Gastroesophageal sphincter (tissue), 4 donors: ENCODE data around the gene PRKN. TPM values are rescaled to one million over a fixed set of nuclear protein-coding genes. Genes with fewer than 3 reads are reported as not detected.

Source experiments
- ATAC-seq: fragments of 150-250 bp; one replicate; pipeline ENCODE4 v1.9.1; 2016; ENCODE audit warnings: mild to moderate bottlenecking, moderate library complexity
- H3K27ac ChIP-seq, 4 donors: fragments of 200-600 bp; sonication (generic) in 3 of 4; 1 replicate in 3 of 4; 2 replicates in 1 of 4; pipeline ENCODE4 v1.5.1; 2016 to 2019
- H3K27me3 ChIP-seq: fragments of 200-600 bp; sonication (generic); one replicate; pipeline ENCODE4 v1.5.1; 2019
- H3K36me3 ChIP-seq, 2 donors: fragments of 200-600 bp; sonication (generic); one replicate each; pipeline ENCODE4 v1.5.1; 2019; ENCODE audit warnings: control low read depth in 1 of 2
- H3K4me1 ChIP-seq, 3 donors: fragments of 200-600 bp; sonication (generic); 1 replicate in 2 of 3; 2 replicates in 1 of 3; pipeline ENCODE4 v1.5.1; 2016 to 2019; ENCODE audit warnings: control low read depth in 2 of 3
- H3K4me3 ChIP-seq, 2 donors: fragments of 200-600 bp; sonication (generic); one replicate each; pipeline ENCODE4 v1.5.1; 2019; ENCODE audit warnings: mild to moderate bottlenecking in 1 of 2, moderate library complexity in 1 of 2
- H3K9me3 ChIP-seq, 3 donors: fragments of 200-600 bp; sonication (generic); one replicate each; pipeline ENCODE4 v1.5.1; 2017 to 2019; ENCODE audit warnings: control low read depth in 2 of 3
- EP300 ChIP-seq: sonication (generic); formaldehyde crosslinking; IDR thresholded peaks from one replicate; pipeline ENCODE4 v1.6.1; 2017; ENCODE audit warnings: antibody characterized with exemption, mild to moderate bottlenecking
- POLR2A ChIP-seq, 2 donors: fragments of 450-650 bp; IDR thresholded peaks; one replicate each; pipeline ENCODE4 v1.6.1; 2017; ENCODE audit warnings: antibody characterized with exemption in 2 of 2, mild to moderate bottlenecking in 2 of 2, moderate library complexity in 1 of 2
- POLR2AphosphoS5 ChIP-seq: sonication (generic); formaldehyde crosslinking; IDR thresholded peaks from one replicate; pipeline ENCODE4 v1.6.1; 2017; ENCODE audit warnings: antibody characterized with exemption
- WGBS, 2 donors: methylation state at CpG; one replicate each; pipeline ENCODE4 v1.1.5; 2018; ENCODE audit warnings: low coverage in 1 of 2; 5-methylcytosine and 5-hydroxymethylcytosine counted together
- total RNA-seq, 4 donors: library from RNA; depleted of rRNA; stranded (reverse); fragments of >200 nt; gene quantifications; one replicate each; pipeline ENCODE4 v1.1.0, GENCODE V29; 2016
- TF ChIP-seq, protein P1 (sequence below), 4 experiments: fragments of 200-600 bp in 2 of 4; fragments of 450-650 bp in 2 of 4; sonication (generic) in 1 of 4; IDR thresholded peaks; one replicate each; pipeline ENCODE4 v1.5.1; 2017 to 2019; ENCODE audit warnings: antibody characterized with exemption in 4 of 4, mild to moderate bottlenecking in 2 of 4, moderate library complexity in 2 of 4

PRKN gene
- total RNA-seq, 4 donors from 2014 or later = 8.4 to 58.6 (median 25.8) TPM

DNA sequence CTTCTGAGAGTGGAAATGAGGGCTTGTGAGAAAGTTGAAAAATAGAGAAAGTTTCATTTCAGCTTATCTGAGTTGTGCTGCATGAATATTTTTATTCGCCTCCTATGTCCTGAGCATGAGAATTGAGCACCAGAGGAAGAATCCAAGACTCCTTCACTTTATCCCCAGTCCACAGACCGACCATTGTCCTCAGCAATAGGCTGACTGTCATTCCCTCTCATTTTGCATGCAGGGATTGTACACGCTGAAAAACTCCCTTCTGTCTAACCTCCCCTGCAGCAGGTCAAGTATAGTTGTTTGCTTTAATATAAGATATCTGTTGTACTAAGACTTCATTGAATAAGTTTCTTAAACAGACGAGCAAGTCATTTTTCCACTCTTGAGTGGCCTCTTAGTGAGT lies 437.6 kb downstream of the PRKN start:
- no peaks in the 10 kb centered on the region for H3K36me3 ChIP-seq
- 62 to 75% methylated on average over 3 to 4 of the region's 4 CpGs for WGBS, 2 donors
- no peak overlapping the region for H3K27ac ChIP-seq
- peaks cover 0 to 28% (median 0%) of the 10 kb centered on the region in 3 donors for H3K4me1 ChIP-seq
- no peaks in the 10 kb centered on the region for H3K9me3 ChIP-seq
- ATAC-seq = no peak
- no peak overlapping the region for H3K4me3 ChIP-seq
- no peaks in the 10 kb centered on the region for H3K27me3 ChIP-seq
- no peak for TF ChIP-seq EP300

DNA sequence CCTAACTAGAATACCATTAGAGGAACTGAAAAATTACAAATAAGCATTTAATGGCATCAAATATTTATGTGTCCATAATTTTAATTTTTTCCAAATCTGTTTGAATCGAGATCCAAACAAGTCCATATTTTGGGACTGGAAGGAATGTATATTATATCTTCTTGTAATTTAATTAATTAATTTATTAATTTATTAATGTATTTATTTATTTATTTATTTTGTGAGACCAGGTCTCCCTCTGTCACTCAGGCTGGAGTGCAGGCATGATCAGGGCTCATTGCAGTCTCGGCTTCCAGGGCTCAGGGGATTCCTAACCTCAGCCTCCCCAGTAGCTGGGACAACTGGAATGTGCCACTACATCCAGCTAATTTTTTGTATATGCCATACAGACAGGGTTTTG lies 453.6 kb downstream of the PRKN start:
- Histone ChIP-seq H3K4me1 (no peaks in the 10 kb centered on the region), H3K27ac (no peak overlapping the region)
- 90 to 100% methylated on average over 1 to 2 of the region's 2 CpGs for WGBS, 2 donors

DNA sequence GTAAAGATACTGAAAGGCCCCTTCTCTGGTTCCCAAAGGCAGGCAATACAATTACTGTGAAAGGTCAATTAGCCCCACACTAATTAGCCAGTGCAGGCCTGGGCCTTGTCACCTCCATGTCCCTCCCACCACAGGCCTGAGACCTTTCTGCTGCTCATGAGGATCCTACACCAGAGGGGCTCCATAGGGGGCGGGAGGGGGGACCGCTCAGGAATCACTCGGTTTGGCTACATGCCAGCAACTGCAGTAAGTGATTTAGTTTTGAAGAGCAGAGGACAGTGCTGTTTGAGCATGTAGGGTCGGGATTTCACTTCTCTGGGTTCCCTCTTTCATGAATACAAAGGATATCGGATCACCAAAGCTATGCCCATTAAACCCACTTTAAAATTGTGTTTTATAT lies 455.6 kb downstream of the PRKN start:
- H3K27me3 ChIP-seq = no peaks in the 10 kb centered on the region
- no peaks in the 10 kb centered on the region for H3K9me3 ChIP-seq
- no peaks in the 10 kb centered on the region for H3K4me1 ChIP-seq
- no peaks in the 10 kb centered on the region for H3K36me3 ChIP-seq
- no peak overlapping the region for H3K4me3 ChIP-seq
- TF ChIP-seq POLR2AphosphoS5 = no peak
- no peak for TF ChIP-seq POLR2A (IDR thresholded peaks at IDR 0.05)
- TF ChIP-seq, protein P1, sequence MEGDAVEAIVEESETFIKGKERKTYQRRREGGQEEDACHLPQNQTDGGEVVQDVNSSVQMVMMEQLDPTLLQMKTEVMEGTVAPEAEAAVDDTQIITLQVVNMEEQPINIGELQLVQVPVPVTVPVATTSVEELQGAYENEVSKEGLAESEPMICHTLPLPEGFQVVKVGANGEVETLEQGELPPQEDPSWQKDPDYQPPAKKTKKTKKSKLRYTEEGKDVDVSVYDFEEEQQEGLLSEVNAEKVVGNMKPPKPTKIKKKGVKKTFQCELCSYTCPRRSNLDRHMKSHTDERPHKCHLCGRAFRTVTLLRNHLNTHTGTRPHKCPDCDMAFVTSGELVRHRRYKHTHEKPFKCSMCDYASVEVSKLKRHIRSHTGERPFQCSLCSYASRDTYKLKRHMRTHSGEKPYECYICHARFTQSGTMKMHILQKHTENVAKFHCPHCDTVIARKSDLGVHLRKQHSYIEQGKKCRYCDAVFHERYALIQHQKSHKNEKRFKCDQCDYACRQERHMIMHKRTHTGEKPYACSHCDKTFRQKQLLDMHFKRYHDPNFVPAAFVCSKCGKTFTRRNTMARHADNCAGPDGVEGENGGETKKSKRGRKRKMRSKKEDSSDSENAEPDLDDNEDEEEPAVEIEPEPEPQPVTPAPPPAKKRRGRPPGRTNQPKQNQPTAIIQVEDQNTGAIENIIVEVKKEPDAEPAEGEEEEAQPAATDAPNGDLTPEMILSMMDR (IDR thresholded peaks at IDR 0.05) = no peak
- no peak for TF ChIP-seq EP300
- WGBS, 2 donors = 46 to 80% methylated on average over 2 to 4 of the region's 5 CpGs
- ATAC-seq = no peak
- H3K27ac ChIP-seq = no peak overlapping the region

More for the DNA sequence above, 453.6 kb downstream of the PRKN start:
- Histone ChIP-seq H3K9me3 (no peaks in the 10 kb centered on the region), H3K4me3 (no peak overlapping the region), H3K36me3 (no peaks in the 10 kb centered on the region), H3K27me3 (no peaks in the 10 kb centered on the region)
- no peak for ATAC-seq
- TF ChIP-seq POLR2A (IDR thresholded peaks at IDR 0.05) (no peak), EP300 (no peak), POLR2AphosphoS5 (no peak)
- TF ChIP-seq, protein P1 (IDR thresholded peaks at IDR 0.05) = no peak

DNA sequence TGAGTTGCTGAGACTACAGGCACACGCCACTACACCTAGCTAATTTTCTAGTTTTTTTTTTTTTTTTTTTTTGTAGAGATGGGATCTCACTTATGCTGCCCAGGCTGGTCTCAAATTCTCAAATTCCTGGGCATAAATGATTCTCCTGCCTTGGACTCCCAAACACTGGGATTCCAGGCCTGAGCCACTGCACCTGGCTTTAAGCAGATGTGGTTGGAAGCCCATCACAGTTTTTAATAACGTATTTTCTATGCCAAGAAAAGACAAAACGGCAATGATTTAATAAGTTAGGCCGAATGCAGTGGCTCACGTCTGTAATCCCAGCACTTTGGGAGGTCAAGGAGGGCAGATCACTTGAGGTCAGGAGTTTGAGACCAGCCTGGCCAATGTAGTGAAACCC lies 456.6 kb downstream of the PRKN start:
- TF ChIP-seq POLR2A (IDR thresholded peaks at IDR 0.05) = no peak
- TF ChIP-seq POLR2AphosphoS5 = no peak
- TF ChIP-seq, protein P1 (IDR thresholded peaks at IDR 0.05) = no peak
- no peak for TF ChIP-seq EP300
- Histone ChIP-seq H3K4me1 (no peaks in the 10 kb centered on the region), H3K4me3 (no peak overlapping the region), H3K27me3 (no peaks in the 10 kb centered on the region), H3K27ac (no peak overlapping the region), H3K36me3 (no peaks in the 10 kb centered on the region), H3K9me3 (no peaks in the 10 kb centered on the region)
- no peak for ATAC-seq
- 77 to 92% methylated on average over 3 to 5 of the region's 5 CpGs for WGBS, 2 donors

DNA sequence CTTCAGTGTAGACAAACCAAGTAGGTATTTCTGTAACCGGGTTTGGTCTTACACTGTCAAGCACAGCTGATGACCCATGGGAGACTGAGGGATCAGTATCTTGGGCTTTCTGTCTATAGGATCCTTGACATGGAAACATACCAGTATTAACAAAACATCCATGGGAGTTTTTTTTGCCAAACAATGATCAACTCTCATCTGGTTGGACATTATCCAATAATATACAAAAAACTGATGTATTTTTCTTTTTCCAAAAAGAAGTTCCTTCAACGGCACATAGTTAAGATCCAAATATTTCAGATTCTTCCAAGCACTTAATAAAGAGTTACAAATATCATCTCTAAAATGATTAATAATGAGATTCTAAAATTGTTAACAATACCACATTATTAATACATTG lies 459.9 kb downstream of the PRKN start:
- WGBS, 2 donors = 49 to 61% methylated on average over 2 of the region's 2 CpGs
- H3K4me1 ChIP-seq = no peaks in the 10 kb centered on the region
- H3K9me3 ChIP-seq = no peaks in the 10 kb centered on the region
- H3K36me3 ChIP-seq = no peaks in the 10 kb centered on the region
- ATAC-seq = no peak
- no peaks in the 10 kb centered on the region for H3K27me3 ChIP-seq
- no peak overlapping the region for H3K4me3 ChIP-seq
- TF ChIP-seq POLR2A (IDR thresholded peaks at IDR 0.05) (no peak), EP300 (no peak), POLR2AphosphoS5 (no peak)
- TF ChIP-seq, protein P1 (IDR thresholded peaks at IDR 0.05) = no peak
- no peak overlapping the region for H3K27ac ChIP-seq
